ENCODE results near the gene FHOD1. TPM values are rescaled to one million over a fixed set of nuclear protein-coding genes. Genes with fewer than 3 reads are reported as not detected.

The FHOD1 gene
- polyA plus RNA-seq, 2 of the 4 experiments (the other 2 are of a cell fraction): 16.1 to 33.6 TPM

DNA sequence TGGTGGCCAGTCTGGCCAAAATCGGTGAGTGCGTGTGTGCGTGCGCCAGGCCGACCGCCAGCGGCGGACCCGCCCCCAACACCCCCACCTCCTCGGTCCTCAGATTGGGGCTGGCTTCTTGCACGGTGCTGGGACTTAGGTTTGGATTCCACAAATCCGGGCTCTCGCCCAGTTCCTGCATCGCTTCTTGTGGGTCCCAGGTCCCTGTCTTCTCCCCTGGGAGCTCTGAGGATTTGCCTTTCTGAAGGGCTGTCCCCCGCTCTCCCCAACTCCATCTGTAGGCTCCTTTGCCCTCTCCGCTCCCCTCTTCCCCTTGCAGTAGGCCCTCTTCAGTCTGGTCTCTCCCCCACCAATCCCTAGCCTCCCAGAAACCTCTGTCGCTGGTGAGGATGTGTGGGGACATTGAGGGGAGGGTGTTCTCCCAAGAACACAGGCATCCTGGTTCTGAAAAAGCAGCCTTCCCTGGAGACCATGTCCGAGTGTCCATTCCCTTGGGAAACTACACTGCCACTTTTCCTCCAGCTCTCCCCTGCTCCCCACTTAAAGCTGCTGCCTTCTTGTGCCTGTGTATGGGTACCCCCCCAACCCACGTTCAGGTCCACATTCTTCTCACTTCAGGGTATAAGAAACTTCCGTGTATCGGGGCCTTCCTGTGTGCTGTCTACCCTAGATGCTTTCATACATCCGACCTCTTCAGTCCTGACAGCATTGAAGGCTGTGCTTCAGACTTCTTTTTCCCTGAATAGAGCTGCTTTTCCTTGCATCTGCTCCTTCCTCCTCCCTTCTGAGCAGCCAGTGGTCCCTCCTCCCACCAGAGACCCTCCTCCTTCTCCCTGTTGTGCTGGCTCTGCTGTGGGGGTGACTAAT, 2.1 kb upstream of the FHOD1 start (continued):
- TF ChIP-seq ELK1 (IDR thresholded peaks at IDR 0.05; ENCODE audit: low read depth, low read length) (no peak), GATA3 (IDR thresholded peaks at IDR 0.05; ENCODE audit: borderline replicate concordance) (no peak), HES2 (IDR thresholded peaks at IDR 0.05) (no peak), SREBF2 (IDR thresholded peaks at IDR 0.05) (no peak)

GRCh38 chr16:67248401-67249177, 1.3 kb upstream of the FHOD1 start, which contains the start of gene SLC9A5:
Gene SLC9A5, plus strand, starts transcription at chr16:67248979. Its CDS starts 36 bp downstream, at chr16:67249015.
- ATAC-seq (peak in 1 of 2 experiments; percentile 9; a peak in 1 of 6 replicates), DNase-seq (ENCODE audit: low read depth in 1 of 2, low spot score in 1 of 2) (no peak), FAIRE-seq (no peak)
- WGBS (ENCODE audit: missing lambda C conversion rate): 0% methylated on average over 14 of the region's 75 CpGs
- Histone ChIP-seq H3K4me2 (peak within 1 kb of the TSS; percentile 97), H3K27ac (peak within 1 kb of the TSS; percentile 77 to 95), H3K9me3 (no peaks in the 10 kb centered on the region), H3K4me3 (peak within 1 kb of the TSS; percentile 74), H3K4me1 (peaks cover 39% of the 10 kb centered on the region)
- no peak for TF ChIP-seq GATA3 (IDR thresholded peaks at IDR 0.05; ENCODE audit: borderline replicate concordance)
- 0 out of 2 replicates have a peak, but pooled peaks have one; percentile 39 for TF ChIP-seq RNF2 (IDR thresholded peaks at IDR 0.05; ENCODE audit: borderline replicate concordance, low read depth)
- TF ChIP-seq TFCP2L1 (CRISPR knock-in tag; IDR thresholded peaks at IDR 0.05): no peak
- TF ChIP-seq CHD4 (IDR thresholded peaks at IDR 0.05; ENCODE audit: borderline replicate concordance): no peak
- no peak for TF ChIP-seq CBX8 (IDR thresholded peaks at IDR 0.05)
- TF ChIP-seq, protein P1, sequence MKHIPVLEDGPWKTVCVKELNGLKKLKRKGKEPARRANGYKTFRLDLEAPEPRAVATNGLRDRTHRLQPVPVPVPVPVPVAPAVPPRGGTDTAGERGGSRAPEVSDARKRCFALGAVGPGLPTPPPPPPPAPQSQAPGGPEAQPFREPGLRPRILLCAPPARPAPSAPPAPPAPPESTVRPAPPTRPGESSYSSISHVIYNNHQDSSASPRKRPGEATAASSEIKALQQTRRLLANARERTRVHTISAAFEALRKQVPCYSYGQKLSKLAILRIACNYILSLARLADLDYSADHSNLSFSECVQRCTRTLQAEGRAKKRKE (CRISPR knock-in tag; IDR thresholded peaks at IDR 0.05; ENCODE audit: low read depth): 0 out of 2 replicates have a peak, but pooled peaks have one; percentile 24
- TF ChIP-seq NPAS2 (CRISPR knock-in tag; IDR thresholded peaks at IDR 0.05; ENCODE audit: borderline replicate concordance): 0 out of 2 replicates have a peak, but pooled peaks have one; percentile 15
- TF ChIP-seq E2F6 (IDR thresholded peaks at IDR 0.05; ENCODE audit: borderline replicate concordance, low read depth): peak; percentile 79
- peak; percentile 6; the same call in 1 of the 2 replicates for TF ChIP-seq POLR2A (IDR thresholded peaks at IDR 0.05; ENCODE audit: low read length)
- TF ChIP-seq, protein P2, sequence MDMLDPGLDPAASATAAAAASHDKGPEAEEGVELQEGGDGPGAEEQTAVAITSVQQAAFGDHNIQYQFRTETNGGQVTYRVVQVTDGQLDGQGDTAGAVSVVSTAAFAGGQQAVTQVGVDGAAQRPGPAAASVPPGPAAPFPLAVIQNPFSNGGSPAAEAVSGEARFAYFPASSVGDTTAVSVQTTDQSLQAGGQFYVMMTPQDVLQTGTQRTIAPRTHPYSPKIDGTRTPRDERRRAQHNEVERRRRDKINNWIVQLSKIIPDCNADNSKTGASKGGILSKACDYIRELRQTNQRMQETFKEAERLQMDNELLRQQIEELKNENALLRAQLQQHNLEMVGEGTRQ (IDR thresholded peaks at IDR 0.05): peak; percentile 38; the same call in 1 of the 2 replicates
- TF ChIP-seq HOXB13 (CRISPR knock-in tag; IDR thresholded peaks at IDR 0.05; ENCODE audit: low read depth): 0 out of 2 replicates have a peak, but pooled peaks have one; percentile 26
- TF ChIP-seq, protein P3, sequence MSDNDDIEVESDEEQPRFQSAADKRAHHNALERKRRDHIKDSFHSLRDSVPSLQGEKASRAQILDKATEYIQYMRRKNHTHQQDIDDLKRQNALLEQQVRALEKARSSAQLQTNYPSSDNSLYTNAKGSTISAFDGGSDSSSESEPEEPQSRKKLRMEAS (IDR thresholded peaks at IDR 0.05): peak; percentile 3; the same call in 1 of the 2 replicates
- TF ChIP-seq JUN (IDR thresholded peaks at IDR 0.05): 0 out of 5 replicates have a peak, but pooled peaks of 1 of the 2 experiments have one; percentile 26
- ChIA-PET POLR2A (interaction anchor here (0.5 to 3.3 kb wide), 4 partner anchors 10 to 67 kb away, joined by 3 to 30 read pairs (median 5); partner anchors contain the start of gene TMEM208), CTCF (interaction anchor here (0.7 to 9.7 kb wide), 13 partner anchors 12 to 219 kb away, joined by 3 to 138 read pairs (median 5); partner anchors contain the start of genes KCTD19, LRRC36 and TMEM208)
